Spleen (tissue), 7 donors: ENCODE data around the gene MRPS10.

Experiments used
- CTCF ChIP-seq, 11 experiments: fragments of 200-600 bp in 7 of 11; fragments of 450-650 bp in 4 of 11; sonication (generic) in 4 of 11; IDR thresholded peaks in 8 of 11; conservative IDR thresholded peaks in 3 of 11; 1 replicate in 7 of 11; 2 replicates in 4 of 11; pipeline versions ENCODE4 v1.4.0 to v1.8.0; 2016 to 2021; ENCODE audit warnings: antibody characterized with exemption in 11 of 11, inconsistent platforms in 4 of 11, mild to moderate bottlenecking in 1 of 11
- POLR2A ChIP-seq, 3 donors: fragments of 450-650 bp; IDR thresholded peaks; one replicate each; pipeline ENCODE4 v1.5.1; 2017; ENCODE audit warnings: antibody characterized with exemption in 3 of 3, mild to moderate bottlenecking in 1 of 3
- donor health status: DM: no; HTN: no; CAD: no; lungs with moderate emphysema.
- donor health status: DM: no; HTN: no; CAD: no.
- donor health status: DM: no; HTN: no; CAD: no.

- TF ChIP-seq CTCF (IDR thresholded peaks at IDR 0.05 in 8 of 11, conservative IDR thresholded peaks at IDR 0.05 in 3 of 11) = no peak
- no peak for TF ChIP-seq POLR2A (IDR thresholded peaks at IDR 0.05)
Measured at GRCh38 chr6:42230345-42231321, 13.0 kb upstream of the MRPS10 start.
